Measurements from ENCODE around the gene TBL2. TPM values are rescaled to one million over a fixed set of nuclear protein-coding genes. Genes with fewer than 3 reads are reported as not detected.
A peak's percentile ranks its signal among the peaks of the same experiment; 100 is the strongest.

TBL2 gene
- total and polyA plus RNA-seq, 2 donors (not counting 1 experiment from before 2014, with no cell fraction given): 15.1 to 34.6 TPM

GRCh38 chr7:73557108-73557396, 21.3 kb downstream of the TBL2 start:
- intact Hi-C loops (cut with micrococcal nuclease): loop anchor here (1.0 to 2.0 kb wide), 4 partner anchors 21 to 618 kb away; partner anchors contain the start of genes ABHD11, BAZ1B, EIF4H and TBL2
- peak overlapping the region; percentile 86 for H3K4me2 ChIP-seq (replicated peaks; ENCODE audit: low read depth, low read length, poor library complexity, severe bottlenecking)
- ChIA-PET POLR2A (interaction anchor here (0.6 to 2.1 kb wide), 7 partner anchors 11 to 36 kb away, joined by 3 to 9 read pairs (median 4); partner anchors contain the start of genes BAZ1B and TBL2), CTCF (interaction anchor here (0.6 to 1.3 kb wide), 4 partner anchors 9 to 47 kb away, joined by 3 to 4 read pairs (median 4); no protein-coding TSS in a partner anchor)
- Mint-ChIP-seq H3K27me3 (no peaks in the 10 kb centered on the region), H3K9me3 (ENCODE audit: insufficient read depth) (no peaks in the 10 kb centered on the region), H3K27ac (peak overlapping the region; percentile 93), H3K4me3 (peak overlapping the region; percentile 92), H3K4me1 (peaks cover 30% of the 10 kb centered on the region)
- peak; percentile 89 for ATAC-seq (ENCODE audit: low read depth)
- H3K9ac ChIP-seq (ENCODE audit: low read length): peak overlapping the region; percentile 94
- H3K79me2 ChIP-seq (ENCODE audit: control insufficient read depth, insufficient read depth, low read length): peaks cover 50% of the 10 kb centered on the region
- WGBS (ENCODE audit: insufficient coverage): under 1% methylated on average over 36 of the region's 36 CpGs
- H3K4me1 ChIP-seq (ENCODE audit: control insufficient read depth in 2 of 2, insufficient read depth in 2 of 2, low read length in 2 of 2): peaks cover 14 to 21% of the 10 kb centered on the region in 2 donors
- H4K20me1 ChIP-seq (ENCODE audit: control insufficient read depth, insufficient read depth, low read length, poor library complexity, severe bottlenecking): peaks cover 39% of the 10 kb centered on the region
- no peak for DNase-seq
- H2AFZ ChIP-seq (ENCODE audit: insufficient read depth, low read depth, low read length, poor library complexity, severe bottlenecking): peak overlapping the region; percentile 77
- no peaks in the 10 kb centered on the region for H3K27me3 ChIP-seq (replicated peaks in 1 of 4; ENCODE audit: control extremely low read depth in 1 of 4, control insufficient read depth in 3 of 4, insufficient read depth in 4 of 4, low read length in 3 of 4)
- no peaks in the 10 kb centered on the region for H3K9me3 ChIP-seq (ENCODE audit: control extremely low read depth in 1 of 3, control insufficient read depth in 2 of 3, insufficient read depth in 1 of 3, low read length in 2 of 3)
- TF ChIP-seq EZH2 (IDR thresholded peaks at IDR 0.05; ENCODE audit: borderline replicate concordance, insufficient read depth, low read depth, low read length, poor library complexity, severe bottlenecking): no peak
- H3K4me3 ChIP-seq (ENCODE audit: control extremely low read depth in 1 of 5, extremely low read depth in 1 of 5, insufficient read depth in 1 of 5, low read depth in 2 of 5, low read length in 4 of 5): peak overlapping the region; percentile 69 to 86 (median 82)
- H3K27ac ChIP-seq (ENCODE audit: low read length in 2 of 2): peak overlapping the region; percentile 92 to 99
- peaks cover 0 to 10% of the 10 kb centered on the region in 2 experiments for H3K36me3 ChIP-seq (replicated peaks in 1 of 2; ENCODE audit: control extremely low read depth in 1 of 2, control insufficient read depth in 1 of 2, extremely low read depth in 1 of 2, insufficient read depth in 2 of 2, low read length in 1 of 2)

- no peaks in the 10 kb centered on the region for H3K9me3 Mint-ChIP-seq (ENCODE audit: insufficient read depth)
- DNase-seq (no peak), ATAC-seq (ENCODE audit: low read depth) (no peak)
- ChIA-PET CTCF (interaction anchor here (0.6 to 1.3 kb wide), 4 partner anchors 9 to 47 kb away, joined by 3 to 4 read pairs (median 4); no protein-coding TSS in a partner anchor), POLR2A (interaction anchor here (0.6 to 2.1 kb wide), 7 partner anchors 11 to 36 kb away, joined by 3 to 9 read pairs (median 4); partner anchors contain the start of genes BAZ1B and TBL2)
- H3K4me2 ChIP-seq (replicated peaks; ENCODE audit: low read depth, low read length, poor library complexity, severe bottlenecking): peak overlapping the region; percentile 86
- H3K4me3 ChIP-seq (ENCODE audit: control extremely low read depth in 1 of 5, extremely low read depth in 1 of 5, insufficient read depth in 1 of 5, low read depth in 2 of 5, low read length in 4 of 5): peak overlapping the region; percentile 69 to 86 (median 82)
- H3K27ac Mint-ChIP-seq: peak overlapping the region; percentile 90
- H3K27me3 Mint-ChIP-seq: no peaks in the 10 kb centered on the region
- no peak for TF ChIP-seq EZH2 (IDR thresholded peaks at IDR 0.05; ENCODE audit: borderline replicate concordance, insufficient read depth, low read depth, low read length, poor library complexity, severe bottlenecking)
- TF ChIP-seq, protein P1, sequence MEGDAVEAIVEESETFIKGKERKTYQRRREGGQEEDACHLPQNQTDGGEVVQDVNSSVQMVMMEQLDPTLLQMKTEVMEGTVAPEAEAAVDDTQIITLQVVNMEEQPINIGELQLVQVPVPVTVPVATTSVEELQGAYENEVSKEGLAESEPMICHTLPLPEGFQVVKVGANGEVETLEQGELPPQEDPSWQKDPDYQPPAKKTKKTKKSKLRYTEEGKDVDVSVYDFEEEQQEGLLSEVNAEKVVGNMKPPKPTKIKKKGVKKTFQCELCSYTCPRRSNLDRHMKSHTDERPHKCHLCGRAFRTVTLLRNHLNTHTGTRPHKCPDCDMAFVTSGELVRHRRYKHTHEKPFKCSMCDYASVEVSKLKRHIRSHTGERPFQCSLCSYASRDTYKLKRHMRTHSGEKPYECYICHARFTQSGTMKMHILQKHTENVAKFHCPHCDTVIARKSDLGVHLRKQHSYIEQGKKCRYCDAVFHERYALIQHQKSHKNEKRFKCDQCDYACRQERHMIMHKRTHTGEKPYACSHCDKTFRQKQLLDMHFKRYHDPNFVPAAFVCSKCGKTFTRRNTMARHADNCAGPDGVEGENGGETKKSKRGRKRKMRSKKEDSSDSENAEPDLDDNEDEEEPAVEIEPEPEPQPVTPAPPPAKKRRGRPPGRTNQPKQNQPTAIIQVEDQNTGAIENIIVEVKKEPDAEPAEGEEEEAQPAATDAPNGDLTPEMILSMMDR (IDR thresholded peaks at IDR 0.05): no peak
- peaks cover 14 to 21% of the 10 kb centered on the region in 2 donors for H3K4me1 ChIP-seq (ENCODE audit: control insufficient read depth in 2 of 2, insufficient read depth in 2 of 2, low read length in 2 of 2)
- H3K9me3 ChIP-seq (ENCODE audit: control extremely low read depth in 1 of 3, control insufficient read depth in 2 of 3, insufficient read depth in 1 of 3, low read length in 2 of 3): no peaks in the 10 kb centered on the region
- peak overlapping the region; percentile 92 for H3K4me3 Mint-ChIP-seq
- H3K79me2 ChIP-seq (ENCODE audit: control insufficient read depth, insufficient read depth, low read length): peaks cover 56% of the 10 kb centered on the region
- peaks cover 45% of the 10 kb centered on the region for H4K20me1 ChIP-seq (ENCODE audit: control insufficient read depth, insufficient read depth, low read length, poor library complexity, severe bottlenecking)
- peak overlapping the region; percentile 57 to 99 for H3K27ac ChIP-seq (ENCODE audit: low read length in 2 of 2)
- H2AFZ ChIP-seq (ENCODE audit: insufficient read depth, low read depth, low read length, poor library complexity, severe bottlenecking): peak overlapping the region; percentile 77
- 34% methylated on average over 16 of the region's 28 CpGs for WGBS (ENCODE audit: insufficient coverage)
- intact Hi-C loops (cut with micrococcal nuclease): loop anchor here (1.0 to 2.0 kb wide), 4 partner anchors 22 to 618 kb away; partner anchors contain the start of genes ABHD11, BAZ1B, EIF4H and TBL2
- no peaks in the 10 kb centered on the region for H3K27me3 ChIP-seq (replicated peaks in 1 of 4; ENCODE audit: control extremely low read depth in 1 of 4, control insufficient read depth in 3 of 4, insufficient read depth in 4 of 4, low read length in 3 of 4)
- peaks cover 0 to 16% of the 10 kb centered on the region in 2 experiments for H3K36me3 ChIP-seq (replicated peaks in 1 of 2; ENCODE audit: control extremely low read depth in 1 of 2, control insufficient read depth in 1 of 2, extremely low read depth in 1 of 2, insufficient read depth in 2 of 2, low read length in 1 of 2)
- peaks cover 30% of the 10 kb centered on the region for H3K4me1 Mint-ChIP-seq
- peak overlapping the region; percentile 94 for H3K9ac ChIP-seq (ENCODE audit: low read length)
Observed at GRCh38 chr7:73556208-73557107, 21.9 kb downstream of the TBL2 start.
